Measurements from ENCODE around the gene DCAF6.

Gene DCAF6

DNA sequence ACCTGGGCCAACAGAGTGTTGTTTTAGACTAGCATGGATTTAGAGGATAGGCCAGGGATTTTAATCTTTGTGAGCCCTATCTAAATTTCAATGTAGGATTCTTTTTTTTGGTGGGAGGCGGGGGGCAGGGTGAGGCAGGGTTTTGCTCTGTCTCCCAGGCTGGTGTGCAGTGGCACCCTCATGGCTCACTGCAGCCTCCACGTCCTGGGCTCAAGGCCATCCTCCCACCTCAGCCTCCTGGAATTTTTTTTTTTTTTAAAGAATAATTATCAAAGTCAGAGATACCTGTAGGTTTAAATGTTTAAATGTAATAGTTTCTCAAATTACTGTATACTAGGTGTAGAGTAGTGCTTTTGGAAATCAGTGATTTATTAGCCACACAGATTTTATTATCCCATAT, 3.8 kb downstream of the DCAF6 start:
- TF ChIP-seq, protein P1, sequence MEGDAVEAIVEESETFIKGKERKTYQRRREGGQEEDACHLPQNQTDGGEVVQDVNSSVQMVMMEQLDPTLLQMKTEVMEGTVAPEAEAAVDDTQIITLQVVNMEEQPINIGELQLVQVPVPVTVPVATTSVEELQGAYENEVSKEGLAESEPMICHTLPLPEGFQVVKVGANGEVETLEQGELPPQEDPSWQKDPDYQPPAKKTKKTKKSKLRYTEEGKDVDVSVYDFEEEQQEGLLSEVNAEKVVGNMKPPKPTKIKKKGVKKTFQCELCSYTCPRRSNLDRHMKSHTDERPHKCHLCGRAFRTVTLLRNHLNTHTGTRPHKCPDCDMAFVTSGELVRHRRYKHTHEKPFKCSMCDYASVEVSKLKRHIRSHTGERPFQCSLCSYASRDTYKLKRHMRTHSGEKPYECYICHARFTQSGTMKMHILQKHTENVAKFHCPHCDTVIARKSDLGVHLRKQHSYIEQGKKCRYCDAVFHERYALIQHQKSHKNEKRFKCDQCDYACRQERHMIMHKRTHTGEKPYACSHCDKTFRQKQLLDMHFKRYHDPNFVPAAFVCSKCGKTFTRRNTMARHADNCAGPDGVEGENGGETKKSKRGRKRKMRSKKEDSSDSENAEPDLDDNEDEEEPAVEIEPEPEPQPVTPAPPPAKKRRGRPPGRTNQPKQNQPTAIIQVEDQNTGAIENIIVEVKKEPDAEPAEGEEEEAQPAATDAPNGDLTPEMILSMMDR (IDR thresholded peaks at IDR 0.05; ENCODE audit: low read depth, low read length) = no peak
- H3K4me3 ChIP-seq (ENCODE audit: low read depth, low read length) = no peak overlapping the region

DNA sequence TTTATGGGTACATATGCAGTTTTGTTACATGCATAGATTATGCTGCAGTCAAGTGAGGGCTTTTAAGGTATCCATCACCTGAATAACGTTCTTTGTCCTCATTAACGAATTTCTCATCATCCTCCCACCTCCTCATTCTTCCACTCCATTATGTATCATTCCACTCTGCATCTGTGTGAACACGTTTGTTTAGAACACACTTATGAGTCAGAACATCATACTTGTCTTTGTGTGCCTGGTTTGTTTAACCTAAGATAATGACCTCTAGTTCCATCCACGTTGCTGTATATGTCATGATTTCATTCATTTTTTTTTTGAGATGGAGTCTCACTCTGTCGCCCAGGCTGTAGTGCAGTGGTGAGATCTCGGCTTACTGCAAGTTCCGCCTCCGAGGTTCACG, 7.1 kb downstream of the DCAF6 start:
- TF ChIP-seq, protein P1 (IDR thresholded peaks at IDR 0.05; ENCODE audit: low read depth, low read length) = no peak
- H3K4me3 ChIP-seq (ENCODE audit: low read depth, low read length) = no peak overlapping the region

DNA sequence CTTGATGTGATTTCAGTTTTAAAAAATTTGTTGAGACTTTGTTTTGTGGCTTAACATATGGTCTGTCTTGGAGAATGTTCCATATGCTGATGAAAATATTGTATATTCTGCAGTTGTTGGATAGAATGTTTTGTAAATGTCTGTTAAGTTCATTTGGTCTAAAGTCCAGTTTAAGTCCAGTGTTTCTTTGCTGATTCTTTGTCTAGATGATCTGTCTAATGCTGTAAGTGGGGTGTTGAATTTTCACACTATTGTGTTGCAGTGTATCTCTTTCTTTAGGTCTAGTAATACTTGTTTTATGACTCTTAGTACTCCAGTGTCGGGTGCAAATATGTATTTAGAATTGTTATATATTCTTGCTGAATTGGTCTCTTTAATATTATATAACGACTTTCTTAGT, 11.2 kb downstream of the DCAF6 start:
- no peak overlapping the region for H3K4me3 ChIP-seq (ENCODE audit: low read depth, low read length)
- TF ChIP-seq, protein P1 (IDR thresholded peaks at IDR 0.05; ENCODE audit: low read depth, low read length) = no peak

DNA sequence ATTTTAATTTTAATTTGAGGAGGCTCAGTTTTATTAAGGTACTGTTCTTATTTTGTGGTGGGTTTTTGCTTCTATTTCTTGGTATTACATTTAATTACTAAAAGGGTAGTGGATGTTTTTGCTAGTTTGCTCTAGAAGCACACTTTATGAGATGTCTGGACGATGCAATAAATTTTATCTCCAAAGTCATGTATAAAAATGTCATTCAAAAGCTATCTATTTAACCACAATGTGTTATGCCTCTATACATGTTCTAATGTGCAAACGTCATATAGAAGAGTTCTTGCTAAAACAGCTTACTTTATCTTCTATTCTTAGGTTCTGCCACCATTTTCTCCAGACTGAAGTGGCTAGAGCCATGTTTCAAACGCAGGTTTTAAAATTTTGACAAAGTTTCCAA, 13.3 kb downstream of the DCAF6 start:
- TF ChIP-seq, protein P1 (IDR thresholded peaks at IDR 0.05; ENCODE audit: low read depth, low read length) = no peak

DNA sequence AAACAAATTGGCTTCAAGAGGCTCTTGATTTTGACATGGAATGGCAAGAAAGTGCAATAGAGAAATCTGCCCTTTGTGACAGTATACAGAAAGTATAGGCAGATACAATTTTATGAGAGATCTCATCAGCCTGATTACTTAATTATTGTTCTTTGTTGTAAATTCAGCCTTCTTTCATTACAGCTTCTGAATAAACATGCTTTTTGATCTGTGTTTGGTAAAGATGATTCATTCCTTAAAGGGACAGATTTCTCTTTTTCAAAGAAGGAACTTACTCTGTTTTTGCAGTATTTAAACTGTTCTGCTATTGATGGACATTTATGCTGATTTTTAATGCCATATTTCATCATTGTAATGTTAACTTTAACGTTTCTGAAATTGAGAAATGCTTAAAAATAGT, 14.1 kb downstream of the DCAF6 start:
- TF ChIP-seq, protein P1 (IDR thresholded peaks at IDR 0.05; ENCODE audit: low read depth, low read length) = no peak

More for the DNA sequence above, 13.3 kb downstream of the DCAF6 start:
- H3K4me3 ChIP-seq (ENCODE audit: low read depth, low read length) = no peak overlapping the region

DNA sequence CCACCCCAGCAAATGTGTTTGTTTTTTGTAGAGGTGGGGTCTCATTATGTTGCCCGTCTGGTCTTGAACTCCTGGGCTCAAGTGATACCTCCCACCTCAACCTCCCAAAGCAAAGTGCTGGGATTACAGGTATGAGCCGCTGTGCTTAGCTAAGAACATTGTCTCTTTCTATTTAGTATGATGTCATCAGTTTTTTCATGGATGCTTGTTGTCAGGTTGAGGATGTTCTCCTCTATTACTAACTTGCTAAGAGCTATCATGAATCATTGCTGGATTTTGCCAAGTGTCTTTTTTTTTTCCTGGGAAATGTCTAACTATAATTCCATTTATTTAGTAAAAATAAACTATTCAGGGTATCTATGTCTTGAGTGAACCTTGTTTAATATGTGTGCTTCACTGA, 19.4 kb downstream of the DCAF6 start:
- TF ChIP-seq, protein P1 (IDR thresholded peaks at IDR 0.05; ENCODE audit: low read depth, low read length) = no peak
- no peak overlapping the region for H3K4me3 ChIP-seq (ENCODE audit: low read depth, low read length)

More for the DNA sequence above, 14.1 kb downstream of the DCAF6 start:
- no peak overlapping the region for H3K4me3 ChIP-seq (ENCODE audit: low read depth, low read length)

DNA sequence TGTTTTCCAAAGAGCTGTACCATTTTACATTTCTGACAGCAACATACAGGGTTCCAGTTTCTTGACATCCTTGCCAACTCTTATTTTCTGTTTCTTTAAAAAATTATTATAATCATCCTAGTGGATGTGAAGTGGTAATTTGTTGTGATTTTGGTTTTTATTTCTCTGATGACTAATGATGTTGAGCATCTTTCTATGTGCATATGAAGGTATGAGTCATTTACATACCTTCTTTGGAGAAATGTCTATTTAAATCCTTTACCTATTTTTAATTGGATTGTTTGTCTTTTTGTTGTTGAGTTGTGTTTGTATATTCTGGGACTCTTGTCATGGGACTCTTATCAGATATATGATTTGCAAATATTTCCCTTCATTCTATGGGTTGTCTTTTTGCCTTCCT, 21.2 kb downstream of the DCAF6 start:
- no peak overlapping the region for H3K4me3 ChIP-seq (ENCODE audit: low read depth, low read length)
- TF ChIP-seq, protein P1 (IDR thresholded peaks at IDR 0.05; ENCODE audit: low read depth, low read length) = no peak

All from WI38 (cell line).